Upper lobe of left lung (tissue), 6 donors: ENCODE results near the gene OTOF. TPM values are rescaled to one million over a fixed set of nuclear protein-coding genes. Genes with fewer than 3 reads are reported as not detected.

ENCODE experiments used
- ATAC-seq, 2 donors: fragments of 200-7000 bp; cut with Tn5 transposase; one replicate each; pipeline ENCODE4 v1.9.1; 2022; ENCODE audit warnings: mild to moderate bottlenecking in 2 of 2, moderate library complexity in 2 of 2; ENCODE audit not compliant: low FRiP score in 2 of 2
- DNase-seq, 2 donors: peaks; one replicate each; pipeline ENCODE4 v3.0.0-alpha.2; 2019 to 2020
- H3K27ac ChIP-seq, 4 donors: fragments of 200-600 bp; sonication (generic); one replicate each; pipeline ENCODE4 v1.5.1; 2016 to 2019
- H3K27me3 ChIP-seq, 4 donors: fragments of 200-600 bp; sonication (generic); one replicate each; pipeline ENCODE4 v1.5.1; 2017 to 2019
- H3K36me3 ChIP-seq, 4 donors: fragments of 200-600 bp; sonication (generic); one replicate each; pipeline ENCODE4 v1.5.1; 2016 to 2019
- H3K4me1 ChIP-seq, 4 donors: fragments of 200-600 bp; sonication (generic); one replicate each; pipeline ENCODE4 v1.5.1; 2018 to 2019
- H3K4me3 ChIP-seq, 4 donors: fragments of 200-600 bp; sonication (generic); one replicate each; pipeline ENCODE4 v1.5.1; 2017 to 2019; ENCODE audit warnings: mild to moderate bottlenecking in 2 of 4, moderate library complexity in 1 of 4
- H3K9me3 ChIP-seq, 4 donors: fragments of 200-600 bp; sonication (generic); one replicate each; pipeline ENCODE4 v1.5.1; 2018 to 2019
- EP300 ChIP-seq, 4 donors: sonication (generic); formaldehyde crosslinking; IDR thresholded peaks; one replicate each; pipeline ENCODE4 v1.5.1; 2017; ENCODE audit warnings: antibody characterized with exemption in 4 of 4, control low read depth in 2 of 4
- POLR2A ChIP-seq, 4 donors: fragments of 450-650 bp; IDR thresholded peaks; one replicate each; pipeline ENCODE4 v1.5.1; 2016 to 2017; ENCODE audit warnings: antibody characterized with exemption in 4 of 4, mild to moderate bottlenecking in 2 of 4
- POLR2AphosphoS5 ChIP-seq, 2 donors: sonication (generic); formaldehyde crosslinking; IDR thresholded peaks; one replicate each; pipeline ENCODE4 v1.5.1; 2017; ENCODE audit warnings: antibody characterized with exemption in 2 of 2
- WGBS, 2 donors: methylation state at CpG; one replicate each; pipeline ENCODE4 v1.1.5; 2017 to 2018; 5-methylcytosine and 5-hydroxymethylcytosine counted together
- total RNA-seq, 6 donors: library from RNA; depleted of rRNA in 4 of 6; stranded (reverse); fragments of >200 nt in 4 of 6; gene quantifications; one replicate each; pipeline versions ENCODE4 v1.1.0 to v1.2.1, GENCODE V29; 2016 to 2021
- TF ChIP-seq, protein P1 (sequence below), 6 experiments: fragments of 450-650 bp in 4 of 6; fragments of 200-600 bp in 2 of 6; sonication (generic) in 2 of 6; IDR thresholded peaks; one replicate each; pipeline ENCODE4 v1.5.1; 2016 to 2019; ENCODE audit warnings: antibody characterized with exemption in 6 of 6
- donor health status: DM: no; HTN: no; CAD: no; lungs with moderate emphysema.
- donor health status: DM: no; HTN: yes; CAD: no; lungs with severe emphysema.

OTOF gene
- total RNA-seq, 6 donors from 2014 or later, result 0.10 to 0.15 (median 0.11) TPM; not detected in 3

DNA sequence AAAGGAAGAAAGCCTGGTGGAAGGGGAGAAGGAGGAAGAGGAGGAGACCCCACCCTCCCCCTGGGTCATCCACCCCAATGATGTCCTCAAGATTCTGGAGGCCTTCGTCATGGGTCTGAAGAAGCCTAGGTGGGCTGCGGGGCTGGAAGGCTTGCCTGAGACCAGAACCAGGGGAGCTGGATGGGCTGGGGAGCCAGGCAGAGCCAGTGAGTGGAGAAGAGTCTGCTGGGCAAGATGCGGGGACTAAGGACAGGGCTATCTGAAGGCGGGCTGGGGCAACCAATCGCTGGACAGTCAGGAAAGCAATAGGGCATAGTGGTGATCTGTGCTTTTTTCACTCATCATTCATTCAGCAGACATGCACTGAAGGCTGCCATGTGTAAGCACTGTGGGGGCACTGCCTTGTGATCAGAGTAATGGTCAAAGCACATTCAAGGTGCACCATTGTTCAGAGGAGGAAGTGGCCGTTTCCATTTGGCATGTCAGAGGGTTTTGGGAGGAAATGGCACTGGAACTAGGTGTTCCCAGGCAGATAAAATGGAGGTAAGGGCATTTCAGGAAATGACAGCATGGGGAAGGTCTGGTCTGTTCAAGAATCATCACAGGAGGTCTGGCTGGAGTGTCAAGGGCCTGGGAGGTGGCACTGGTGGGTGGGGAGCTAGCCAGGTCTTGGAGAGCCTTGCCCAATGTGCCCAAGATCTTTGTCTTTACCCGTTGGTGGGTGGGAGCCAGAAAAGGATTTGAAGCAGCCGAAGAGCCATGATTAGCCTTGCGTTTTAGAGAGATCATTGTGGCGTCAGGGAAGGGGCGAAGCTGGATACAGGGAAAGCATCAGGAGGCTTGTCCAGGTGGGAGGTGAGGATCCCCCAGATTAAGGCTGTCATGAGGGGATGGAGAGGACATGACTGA, 24.2 kb downstream of the OTOF start:
- no peak for ATAC-seq
- Histone ChIP-seq H3K4me1 (peaks cover 0 to 4% (median 2%) of the 10 kb centered on the region in 4 donors), H3K9me3 (no peaks in the 10 kb centered on the region), H3K36me3 (no peaks in the 10 kb centered on the region), H3K27me3 (no peaks in the 10 kb centered on the region), H3K27ac (no peak overlapping the region), H3K4me3 (no peak overlapping the region)
- DNase-seq, result no peak
- 82 to 85% methylated on average over 11 of the region's 11 CpGs for WGBS, 2 donors
- no peak for TF ChIP-seq EP300 (IDR thresholded peaks at IDR 0.05)
- TF ChIP-seq, protein P1, sequence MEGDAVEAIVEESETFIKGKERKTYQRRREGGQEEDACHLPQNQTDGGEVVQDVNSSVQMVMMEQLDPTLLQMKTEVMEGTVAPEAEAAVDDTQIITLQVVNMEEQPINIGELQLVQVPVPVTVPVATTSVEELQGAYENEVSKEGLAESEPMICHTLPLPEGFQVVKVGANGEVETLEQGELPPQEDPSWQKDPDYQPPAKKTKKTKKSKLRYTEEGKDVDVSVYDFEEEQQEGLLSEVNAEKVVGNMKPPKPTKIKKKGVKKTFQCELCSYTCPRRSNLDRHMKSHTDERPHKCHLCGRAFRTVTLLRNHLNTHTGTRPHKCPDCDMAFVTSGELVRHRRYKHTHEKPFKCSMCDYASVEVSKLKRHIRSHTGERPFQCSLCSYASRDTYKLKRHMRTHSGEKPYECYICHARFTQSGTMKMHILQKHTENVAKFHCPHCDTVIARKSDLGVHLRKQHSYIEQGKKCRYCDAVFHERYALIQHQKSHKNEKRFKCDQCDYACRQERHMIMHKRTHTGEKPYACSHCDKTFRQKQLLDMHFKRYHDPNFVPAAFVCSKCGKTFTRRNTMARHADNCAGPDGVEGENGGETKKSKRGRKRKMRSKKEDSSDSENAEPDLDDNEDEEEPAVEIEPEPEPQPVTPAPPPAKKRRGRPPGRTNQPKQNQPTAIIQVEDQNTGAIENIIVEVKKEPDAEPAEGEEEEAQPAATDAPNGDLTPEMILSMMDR (IDR thresholded peaks at IDR 0.05), result no peak
- no peak for TF ChIP-seq POLR2A (IDR thresholded peaks at IDR 0.05)
- no peak for TF ChIP-seq POLR2AphosphoS5 (IDR thresholded peaks at IDR 0.05)

DNA sequence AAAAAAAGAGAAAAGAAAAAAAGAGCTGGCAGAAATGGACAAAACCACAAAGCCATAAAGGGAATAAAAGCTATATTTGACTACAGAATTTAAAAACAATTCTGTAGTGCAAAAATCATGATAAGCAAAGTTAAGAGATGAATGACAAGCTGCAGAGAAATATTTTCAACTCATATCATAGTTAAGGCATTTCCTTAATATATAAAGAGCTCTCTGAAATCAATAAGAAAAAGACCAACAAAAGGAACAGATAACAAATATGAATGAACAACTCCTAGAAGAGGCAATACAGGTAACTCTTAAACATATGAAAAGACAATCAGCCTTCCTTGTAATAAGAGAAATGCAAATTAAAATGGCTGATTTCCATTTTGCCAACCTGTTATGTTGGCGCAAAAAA, 26.2 kb downstream of the OTOF start:
- 97 to 98% methylated on average over 1 of the region's 1 CpG for WGBS, 2 donors
- Histone ChIP-seq H3K9me3 (no peaks in the 10 kb centered on the region), H3K4me3 (no peak overlapping the region), H3K27me3 (no peaks in the 10 kb centered on the region), H3K4me1 (peaks cover 0 to 4% (median 2%) of the 10 kb centered on the region in 4 donors), H3K27ac (no peak overlapping the region), H3K36me3 (no peaks in the 10 kb centered on the region)
- TF ChIP-seq POLR2AphosphoS5 (IDR thresholded peaks at IDR 0.05) (no peak), EP300 (IDR thresholded peaks at IDR 0.05) (no peak), POLR2A (IDR thresholded peaks at IDR 0.05) (no peak)
- TF ChIP-seq, protein P1 (IDR thresholded peaks at IDR 0.05), result no peak
- no peak for ATAC-seq
- DNase-seq, result no peak

DNA sequence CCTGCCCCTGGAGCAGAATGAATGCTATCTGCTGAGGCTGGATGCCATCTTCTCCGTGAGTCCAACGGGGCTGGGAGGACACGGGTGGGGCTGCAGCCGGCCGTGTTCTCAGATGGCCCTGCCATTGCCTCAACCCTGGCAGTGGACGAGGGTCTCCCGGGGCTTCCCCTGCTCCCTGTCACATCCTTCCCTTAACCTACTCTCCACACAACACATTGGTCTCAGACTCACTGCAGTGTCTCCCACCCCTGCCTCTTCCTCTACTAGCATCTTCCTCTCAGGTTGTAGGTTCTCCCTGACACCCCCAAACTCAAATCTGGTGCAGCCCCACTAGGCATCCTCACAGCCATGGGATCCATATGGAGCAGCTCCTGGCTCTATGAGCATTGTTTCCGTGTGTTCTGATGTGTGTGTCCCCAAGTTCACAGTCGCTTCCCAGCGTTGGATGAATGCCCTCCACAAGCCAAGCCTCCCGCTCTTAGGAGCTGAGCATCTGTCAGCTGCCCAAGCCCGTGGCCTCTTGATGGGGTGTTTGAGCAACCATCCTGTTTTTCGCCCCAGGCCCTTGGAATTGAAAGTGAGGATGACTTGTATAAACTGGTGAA, 27.8 kb downstream of the OTOF start:
- 88 to 89% methylated on average over 8 to 13 of the region's 13 CpGs for WGBS, 2 donors
- H3K4me3 ChIP-seq, result no peak overlapping the region
- peak in 1 of 2 donors; percentile 46 for DNase-seq
- H3K9me3 ChIP-seq, result no peaks in the 10 kb centered on the region
- no peak for ATAC-seq
- H3K27ac ChIP-seq, result no peak overlapping the region
- H3K4me1 ChIP-seq, result no peaks in the 10 kb centered on the region
- no peaks in the 10 kb centered on the region for H3K27me3 ChIP-seq
- TF ChIP-seq POLR2A (IDR thresholded peaks at IDR 0.05), result no peak
- no peak for TF ChIP-seq POLR2AphosphoS5 (IDR thresholded peaks at IDR 0.05)
- TF ChIP-seq, protein P1 (IDR thresholded peaks at IDR 0.05), result no peak
- no peak for TF ChIP-seq EP300 (IDR thresholded peaks at IDR 0.05)
- H3K36me3 ChIP-seq, result no peaks in the 10 kb centered on the region

DNA sequence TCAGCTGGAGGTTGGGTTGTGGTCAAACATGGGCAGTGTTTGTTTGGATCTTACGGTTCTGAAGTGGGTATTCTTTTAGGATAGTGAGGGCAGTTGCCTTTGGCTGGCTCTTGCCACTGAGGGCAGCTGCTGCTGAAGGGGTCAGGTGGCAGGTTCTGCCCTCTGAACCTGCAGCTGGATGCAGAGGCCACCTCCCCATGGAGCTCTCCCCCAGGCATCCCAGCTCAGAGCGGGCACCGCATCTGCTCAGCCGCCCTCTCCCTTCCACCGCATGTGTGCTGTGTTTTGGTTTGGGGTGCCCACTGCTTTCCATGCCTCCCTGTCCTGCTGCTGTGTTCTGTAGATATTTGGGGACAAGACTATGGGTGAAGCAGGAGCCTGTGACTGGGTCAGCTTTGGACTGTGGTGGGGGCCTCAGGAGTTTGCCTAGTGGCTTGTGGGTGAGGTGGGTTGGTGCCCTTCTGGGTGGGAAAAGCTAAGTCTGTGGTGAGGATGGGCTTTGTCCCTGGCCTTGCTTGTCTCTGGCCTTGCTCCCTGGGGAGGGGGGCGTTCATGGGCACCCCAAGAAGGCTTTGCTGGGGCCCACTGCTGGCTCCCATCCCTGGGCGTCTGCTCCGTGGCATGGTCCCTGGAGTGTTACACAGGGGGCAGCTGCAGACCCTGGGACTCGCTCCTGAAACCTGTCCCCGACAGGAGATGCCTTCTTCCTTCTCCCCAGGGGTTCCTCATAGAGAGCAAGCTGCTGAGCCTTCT, 28.5 kb downstream of the OTOF start:
- Histone ChIP-seq H3K27ac (no peak overlapping the region), H3K4me3 (no peak overlapping the region), H3K9me3 (no peaks in the 10 kb centered on the region), H3K27me3 (no peaks in the 10 kb centered on the region), H3K36me3 (no peaks in the 10 kb centered on the region), H3K4me1 (no peaks in the 10 kb centered on the region)
- ATAC-seq (no peak), DNase-seq (no peak)
- WGBS, 2 donors, result 92 to 100% methylated on average over 5 to 10 of the region's 10 CpGs
- TF ChIP-seq, protein P1 (IDR thresholded peaks at IDR 0.05), result no peak
- TF ChIP-seq POLR2A (IDR thresholded peaks at IDR 0.05), result no peak
- TF ChIP-seq EP300 (IDR thresholded peaks at IDR 0.05), result no peak
- TF ChIP-seq POLR2AphosphoS5 (IDR thresholded peaks at IDR 0.05), result no peak
